Fibroblast of lung (primary cell): ENCODE data around the gene SLC66A2. TPM values are rescaled to one million over a fixed set of nuclear protein-coding genes. Genes with fewer than 3 reads are reported as not detected.

Experiments
- DNase-seq, 2 donors: peaks; one replicate each; pipeline versions ENCODE4 v3.0.0 to v3.0.0-alpha.2; 2010; ENCODE audit warnings: low read depth in 2 of 2
- H2AFZ ChIP-seq: 2 replicates; pipeline ENCODE4 v1.5.1; 2012; ENCODE audit warnings: low read length, control low read depth, inconsistent platforms
- H3K27ac ChIP-seq: 2 replicates; pipeline ENCODE4 v1.5.1; 2011; ENCODE audit warnings: low read length, control low read depth; ENCODE audit not compliant: insufficient read depth
- H3K27me3 ChIP-seq: 2 replicates; pipeline ENCODE4 v1.5.1; 2011; ENCODE audit warnings: mild to moderate bottlenecking, low read length; ENCODE audit not compliant: control insufficient read depth, insufficient read depth
- H3K36me3 ChIP-seq: 2 replicates; pipeline ENCODE4 v1.5.1; 2011; ENCODE audit warnings: low read length; ENCODE audit not compliant: control insufficient read depth, insufficient read depth
- H3K4me1 ChIP-seq: 2 replicates; pipeline ENCODE4 v1.5.1; 2011; ENCODE audit warnings: low read length; ENCODE audit not compliant: control insufficient read depth, insufficient read depth; ENCODE audit errors: extremely low read depth
- H3K4me2 ChIP-seq: 2 replicates; pipeline ENCODE4 v1.5.1; 2011; ENCODE audit warnings: low read length, control low read depth; ENCODE audit not compliant: insufficient read depth; ENCODE audit errors: extremely low read depth
- H3K4me3 ChIP-seq, 4 experiments: fragments of 200-600 bp in 1 of 4; sonication (generic) in 1 of 4; replicated peaks in 1 of 4; 2 replicates each; pipeline ENCODE4 v1.5.1; 2011 to 2016; ENCODE audit warnings: low read length in 4 of 4, low read depth in 3 of 4, mild to moderate bottlenecking in 3 of 4, control low read depth in 2 of 4, inconsistent platforms in 1 of 4, mixed read lengths in 1 of 4; ENCODE audit not compliant: insufficient read depth in 1 of 4; ENCODE audit errors: control extremely low read depth in 1 of 4
- H3K79me2 ChIP-seq: 2 replicates; pipeline ENCODE4 v1.5.1; 2012; ENCODE audit warnings: mild to moderate bottlenecking, low read length, inconsistent platforms; ENCODE audit not compliant: control insufficient read depth, insufficient read depth
- H3K9ac ChIP-seq: 2 replicates; pipeline ENCODE4 v1.5.1; 2011; ENCODE audit warnings: mild to moderate bottlenecking, low read length, control low read depth; ENCODE audit not compliant: insufficient read depth
- H3K9me3 ChIP-seq: 2 replicates; pipeline ENCODE4 v1.5.1; 2012; ENCODE audit warnings: low read depth, low read length; ENCODE audit not compliant: control insufficient read depth, insufficient read depth
- H4K20me1 ChIP-seq: 2 replicates; pipeline ENCODE4 v1.5.1; 2011; ENCODE audit warnings: low read length; ENCODE audit not compliant: control insufficient read depth, insufficient read depth; ENCODE audit errors: extremely low read depth
- EZH2 ChIP-seq: IDR thresholded peaks from 2 replicates; pipeline ENCODE4 v1.5.1; 2012; ENCODE audit warnings: low read length, control low read depth, mild to moderate bottlenecking; ENCODE audit errors: missing control alignments
- polyA plus RNA-seq, 2 donors: library from polyadenylated mRNA; depleted of rRNA in 1 of 2; stranded (reverse) in 1 of 2; unstranded in 1 of 2; fragments of >200 nt; gene quantifications; 2 replicates each; pipeline ENCODE4 v1.2.1, GENCODE V29; 2011 to 2012; ENCODE audit warnings: missing spikeins in 1 of 2
- total RNA-seq: library from RNA; depleted of rRNA; stranded (reverse); fragments of >200 nt; gene quantifications from 2 replicates; pipeline ENCODE4 v1.2.1, GENCODE V29; 2014
- TF ChIP-seq, protein P1 (sequence below), 2 donors: IDR thresholded peaks in 1 of 2; conservative IDR thresholded peaks in 1 of 2; 1 replicate in 1 of 2; 2 replicates in 1 of 2; pipeline ENCODE4 v1.5.1; 2011 to 2012; ENCODE audit warnings: low read length in 2 of 2, control low read depth in 1 of 2, inconsistent platforms in 1 of 2, low read depth in 1 of 2, mild to moderate bottlenecking in 1 of 2

The SLC66A2 gene
- total and polyA plus RNA-seq, 2 donors (not counting 1 experiment from before 2014, with no cell fraction given) = 13.2 to 46.1 TPM

DNA sequence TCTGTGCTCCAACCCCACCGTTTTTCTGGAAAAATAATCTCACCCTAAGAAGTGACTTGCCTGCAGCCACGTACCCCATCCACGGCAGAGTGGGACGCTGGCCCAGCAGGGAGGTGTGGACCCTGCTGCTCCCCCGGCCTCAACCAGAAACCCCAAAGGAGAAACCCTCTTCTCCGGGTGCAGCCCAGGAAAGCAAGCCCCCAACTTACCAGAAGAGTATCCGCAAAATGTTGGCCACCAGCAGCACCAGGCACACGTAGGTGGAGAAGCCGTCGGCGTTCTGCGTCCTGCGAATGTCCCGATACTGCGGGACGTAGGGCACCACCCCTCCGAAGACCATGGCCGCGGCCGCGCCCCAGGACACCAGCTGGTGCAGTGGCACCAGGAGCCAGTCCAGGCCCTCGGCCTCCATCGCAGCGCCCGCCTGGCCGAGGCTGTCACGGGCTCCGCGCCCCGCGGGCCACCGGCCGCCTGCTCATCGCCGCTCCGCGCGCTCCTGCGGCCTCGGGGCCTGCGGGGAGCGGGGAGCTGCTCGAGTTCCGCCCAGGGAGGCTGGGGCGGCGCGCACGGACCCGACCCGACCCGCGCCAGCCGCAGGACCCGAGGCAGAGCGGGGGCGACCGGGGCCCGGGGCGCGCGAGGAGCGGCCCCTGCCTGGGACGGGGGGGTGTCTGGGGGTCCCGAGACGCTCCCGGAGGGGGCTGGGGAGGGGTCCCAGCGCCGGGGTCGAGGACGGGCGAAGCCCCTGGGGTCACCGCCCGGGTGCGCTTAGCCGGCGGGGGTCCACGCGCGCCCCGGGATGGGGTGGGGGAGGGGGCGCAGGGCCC lies 725 bp downstream of the SLC66A2 start:
- Histone ChIP-seq H3K36me3 (peaks cover 3% of the 10 kb centered on the region), H3K27me3 (no peaks in the 10 kb centered on the region), H2AFZ (peak overlapping the region; percentile 57), H3K27ac (peak overlapping the region; percentile 67), H3K4me1 (peaks cover 5% of the 10 kb centered on the region), H3K4me2 (peak overlapping the region; percentile 98), H3K9me3 (no peaks in the 10 kb centered on the region), H3K4me3 (peak overlapping the region; percentile 69 to 84 (median 74)), H4K20me1 (no peaks in the 10 kb centered on the region), H3K79me2 (peaks cover 37% of the 10 kb centered on the region), H3K9ac (peak overlapping the region; percentile 77)
- no peak for TF ChIP-seq EZH2
- TF ChIP-seq, protein P1, sequence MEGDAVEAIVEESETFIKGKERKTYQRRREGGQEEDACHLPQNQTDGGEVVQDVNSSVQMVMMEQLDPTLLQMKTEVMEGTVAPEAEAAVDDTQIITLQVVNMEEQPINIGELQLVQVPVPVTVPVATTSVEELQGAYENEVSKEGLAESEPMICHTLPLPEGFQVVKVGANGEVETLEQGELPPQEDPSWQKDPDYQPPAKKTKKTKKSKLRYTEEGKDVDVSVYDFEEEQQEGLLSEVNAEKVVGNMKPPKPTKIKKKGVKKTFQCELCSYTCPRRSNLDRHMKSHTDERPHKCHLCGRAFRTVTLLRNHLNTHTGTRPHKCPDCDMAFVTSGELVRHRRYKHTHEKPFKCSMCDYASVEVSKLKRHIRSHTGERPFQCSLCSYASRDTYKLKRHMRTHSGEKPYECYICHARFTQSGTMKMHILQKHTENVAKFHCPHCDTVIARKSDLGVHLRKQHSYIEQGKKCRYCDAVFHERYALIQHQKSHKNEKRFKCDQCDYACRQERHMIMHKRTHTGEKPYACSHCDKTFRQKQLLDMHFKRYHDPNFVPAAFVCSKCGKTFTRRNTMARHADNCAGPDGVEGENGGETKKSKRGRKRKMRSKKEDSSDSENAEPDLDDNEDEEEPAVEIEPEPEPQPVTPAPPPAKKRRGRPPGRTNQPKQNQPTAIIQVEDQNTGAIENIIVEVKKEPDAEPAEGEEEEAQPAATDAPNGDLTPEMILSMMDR (conservative IDR thresholded peaks at IDR 0.05 in 1 of 2, IDR thresholded peaks at IDR 0.05 in 1 of 2; ENCODE audit: low read depth in 1 of 2, low read length in 2 of 2) = no peak
- peak in 1 of 2 donors; percentile 27 for DNase-seq

DNA sequence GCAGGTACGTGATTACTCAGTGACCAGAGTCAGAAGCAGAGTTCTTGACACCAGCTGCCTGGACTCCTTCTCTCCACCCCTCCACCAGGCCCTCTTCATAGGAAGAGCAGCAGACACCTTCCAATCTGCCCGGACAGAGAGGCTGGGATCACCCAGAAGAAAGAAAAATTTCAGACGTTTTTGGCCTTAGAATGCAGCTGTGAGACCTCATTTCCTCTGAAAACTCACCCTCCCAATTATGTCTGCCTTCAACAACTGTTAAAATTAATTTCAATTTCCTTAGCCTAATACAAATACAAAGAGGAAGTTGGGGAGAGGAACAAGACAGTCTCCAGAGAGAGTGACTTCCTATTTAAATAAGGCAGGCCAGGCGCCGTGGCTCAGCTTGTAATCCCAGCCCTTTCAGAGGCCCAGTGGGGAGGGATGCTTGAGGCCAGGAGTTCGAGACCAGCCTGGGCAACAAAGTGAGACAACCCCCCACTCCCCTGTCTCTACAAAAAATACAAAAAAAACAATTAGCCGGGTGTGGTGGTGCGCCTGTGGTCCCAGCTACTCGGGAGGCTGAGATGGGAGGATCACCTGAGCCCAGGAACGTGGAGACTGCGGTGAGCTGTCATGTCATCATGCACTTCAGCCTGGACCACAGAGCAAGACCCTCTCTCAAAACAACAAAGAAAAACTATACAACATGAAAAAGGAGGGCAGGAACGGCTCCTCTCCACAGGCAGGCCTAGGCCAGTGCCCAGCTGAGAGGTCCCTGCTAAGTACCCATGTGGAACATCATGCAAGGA lies 1.6 kb downstream of the SLC66A2 start:
- no peak overlapping the region for H2AFZ ChIP-seq
- peak overlapping the region; percentile 67 for H3K27ac ChIP-seq
- H3K36me3 ChIP-seq = peaks cover 3% of the 10 kb centered on the region
- peak overlapping the region; percentile 69 to 84 (median 74) for H3K4me3 ChIP-seq
- TF ChIP-seq EZH2 = no peak
- TF ChIP-seq, protein P1 (conservative IDR thresholded peaks at IDR 0.05 in 1 of 2, IDR thresholded peaks at IDR 0.05 in 1 of 2; ENCODE audit: low read depth in 1 of 2, low read length in 2 of 2) = no peak
- peaks cover 5% of the 10 kb centered on the region for H3K4me1 ChIP-seq
- no peaks in the 10 kb centered on the region for H4K20me1 ChIP-seq
- H3K27me3 ChIP-seq = no peaks in the 10 kb centered on the region
- H3K4me2 ChIP-seq = peak overlapping the region; percentile 98
- H3K9ac ChIP-seq = peak overlapping the region; percentile 77
- no peaks in the 10 kb centered on the region for H3K9me3 ChIP-seq
- no peak for DNase-seq
- peaks cover 44% of the 10 kb centered on the region for H3K79me2 ChIP-seq

DNA sequence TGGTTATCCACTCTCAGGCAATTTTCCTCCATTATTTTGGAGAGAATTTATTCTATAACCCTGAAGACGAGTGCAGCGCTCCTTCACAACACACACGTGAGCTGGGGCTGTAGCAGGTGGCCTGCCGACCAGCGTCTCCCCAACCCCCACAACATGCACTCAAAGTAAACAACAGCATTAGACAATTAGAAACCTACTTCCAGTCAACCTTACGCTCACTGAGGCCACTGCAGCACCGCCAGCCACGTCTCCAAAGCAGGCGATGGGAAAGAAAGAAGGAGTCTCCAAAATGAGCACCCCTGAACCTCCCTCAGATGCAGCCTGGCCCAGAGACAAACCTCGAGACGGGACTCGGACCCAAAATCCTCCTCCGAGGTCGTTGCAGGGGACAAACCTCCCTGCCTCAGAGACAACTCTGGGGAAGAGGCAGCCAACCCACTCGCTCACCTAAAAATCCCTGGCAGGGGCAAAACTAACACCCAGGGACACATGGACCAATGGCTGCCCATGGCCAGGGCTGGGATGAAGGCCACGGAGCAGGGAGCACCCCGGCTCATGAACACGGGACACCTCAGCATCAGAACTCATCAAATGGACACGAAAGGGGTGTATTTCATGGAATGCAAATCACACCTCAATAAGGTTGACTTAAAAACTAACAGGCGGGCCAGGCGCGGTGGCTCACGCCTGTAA lies 2.6 kb downstream of the SLC66A2 start:
- no peak for DNase-seq
- H3K27ac ChIP-seq = no peak overlapping the region
- no peaks in the 10 kb centered on the region for H4K20me1 ChIP-seq
- H3K4me2 ChIP-seq = no peak overlapping the region
- H3K9me3 ChIP-seq = no peaks in the 10 kb centered on the region
- no peak overlapping the region for H3K4me3 ChIP-seq
- H3K27me3 ChIP-seq = no peaks in the 10 kb centered on the region
- H3K79me2 ChIP-seq = peaks cover 46% of the 10 kb centered on the region
- H2AFZ ChIP-seq = no peak overlapping the region
- TF ChIP-seq EZH2 = no peak
- TF ChIP-seq, protein P1 (conservative IDR thresholded peaks at IDR 0.05 in 1 of 2, IDR thresholded peaks at IDR 0.05 in 1 of 2; ENCODE audit: low read depth in 1 of 2, low read length in 2 of 2) = no peak
- peaks cover 5% of the 10 kb centered on the region for H3K4me1 ChIP-seq
- H3K36me3 ChIP-seq = peaks cover 3% of the 10 kb centered on the region
- H3K9ac ChIP-seq = no peak overlapping the region
